Stimulated activated CD4-positive, alpha-beta T cell treated with anti-CD3 and anti-CD28 coated beads, Interleukin-15, amount 100 ng/mL, for 24 hours (primary cell): Measurements from ENCODE around the gene USHBP1.

Source experiments
- DNase-seq: peaks from one replicate; pipeline ENCODE4 v3.0.0-alpha.2; 2020

Gene USHBP1, protein sequence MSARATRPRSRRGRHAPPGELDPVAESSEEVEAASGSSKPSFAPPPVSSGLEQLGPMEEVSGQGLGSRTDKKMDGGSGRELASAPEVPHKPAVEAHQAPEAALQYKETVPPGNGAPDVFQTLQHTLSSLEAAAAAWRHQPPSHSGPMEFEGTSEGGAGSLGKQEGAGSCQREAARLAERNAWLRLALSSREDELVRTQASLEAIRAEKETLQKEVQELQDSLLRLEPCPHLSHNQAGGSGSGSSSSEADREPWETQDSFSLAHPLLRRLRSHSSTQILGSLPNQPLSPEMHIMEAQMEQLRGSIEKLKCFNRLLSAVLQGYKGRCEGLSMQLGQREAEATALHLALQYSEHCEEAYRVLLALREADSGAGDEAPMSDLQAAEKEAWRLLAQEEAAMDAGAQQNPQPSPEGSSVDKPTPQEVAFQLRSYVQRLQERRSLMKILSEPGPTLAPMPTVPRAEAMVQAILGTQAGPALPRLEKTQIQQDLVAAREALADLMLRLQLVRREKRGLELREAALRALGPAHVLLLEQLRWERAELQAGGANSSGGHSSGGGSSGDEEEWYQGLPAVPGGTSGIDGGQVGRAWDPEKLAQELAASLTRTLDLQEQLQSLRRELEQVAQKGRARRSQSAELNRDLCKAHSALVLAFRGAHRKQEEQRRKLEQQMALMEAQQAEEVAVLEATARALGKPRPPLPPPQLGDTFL

DNA sequence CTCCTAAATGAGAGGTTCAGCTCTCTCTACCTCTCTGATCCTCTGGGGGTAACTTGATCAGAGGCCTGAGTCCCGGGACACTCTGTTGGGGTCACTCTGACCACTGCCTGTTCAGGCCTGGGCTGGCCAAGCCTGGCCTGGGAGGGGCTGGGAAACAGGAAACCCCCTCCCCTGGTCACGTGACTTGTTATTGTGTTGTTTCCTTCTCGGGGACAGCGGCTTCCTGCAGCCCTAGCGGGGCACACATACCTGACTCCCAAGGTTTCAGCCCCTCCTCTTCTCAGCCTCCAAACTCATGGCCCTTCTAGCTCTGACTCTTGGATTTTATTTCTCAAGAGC lies at the start of gene USHBP1:
TSS of gene USHBP1 (minus strand) at position 105 of the 339 bp plus-strand sequence. CDS start 446 bp downstream, outside the sequence.
- DNase-seq = no peak

DNA sequence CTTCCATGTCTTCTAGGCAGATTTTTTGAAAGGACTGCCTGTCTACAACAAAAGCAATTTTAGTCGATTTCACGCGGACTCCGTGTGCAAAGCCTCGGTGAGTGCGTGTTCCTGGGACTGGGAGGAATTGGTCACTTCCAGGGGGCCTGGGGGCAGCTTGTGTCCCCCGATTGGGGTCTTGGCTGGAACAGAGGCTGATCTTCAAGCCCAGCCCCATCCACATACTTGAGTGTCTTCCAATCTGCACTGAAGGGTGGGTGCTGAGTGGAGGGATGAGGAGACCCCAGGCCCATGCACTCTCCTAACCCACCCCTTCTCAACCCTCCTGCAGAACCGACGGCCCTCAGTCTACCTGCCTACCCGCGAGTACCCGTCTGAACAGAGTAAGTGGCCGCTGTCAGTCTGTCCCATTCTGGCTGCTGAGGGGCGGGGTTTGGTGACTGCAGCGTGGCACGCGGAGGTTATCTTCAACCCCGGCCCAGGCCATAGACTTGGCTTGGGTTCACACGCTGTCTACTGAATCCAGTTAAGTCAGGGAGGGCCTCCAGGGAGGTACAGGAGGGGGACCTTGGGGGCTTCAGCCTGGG lies 49.6 kb upstream of the USHBP1 start:
- no peak for DNase-seq

DNA sequence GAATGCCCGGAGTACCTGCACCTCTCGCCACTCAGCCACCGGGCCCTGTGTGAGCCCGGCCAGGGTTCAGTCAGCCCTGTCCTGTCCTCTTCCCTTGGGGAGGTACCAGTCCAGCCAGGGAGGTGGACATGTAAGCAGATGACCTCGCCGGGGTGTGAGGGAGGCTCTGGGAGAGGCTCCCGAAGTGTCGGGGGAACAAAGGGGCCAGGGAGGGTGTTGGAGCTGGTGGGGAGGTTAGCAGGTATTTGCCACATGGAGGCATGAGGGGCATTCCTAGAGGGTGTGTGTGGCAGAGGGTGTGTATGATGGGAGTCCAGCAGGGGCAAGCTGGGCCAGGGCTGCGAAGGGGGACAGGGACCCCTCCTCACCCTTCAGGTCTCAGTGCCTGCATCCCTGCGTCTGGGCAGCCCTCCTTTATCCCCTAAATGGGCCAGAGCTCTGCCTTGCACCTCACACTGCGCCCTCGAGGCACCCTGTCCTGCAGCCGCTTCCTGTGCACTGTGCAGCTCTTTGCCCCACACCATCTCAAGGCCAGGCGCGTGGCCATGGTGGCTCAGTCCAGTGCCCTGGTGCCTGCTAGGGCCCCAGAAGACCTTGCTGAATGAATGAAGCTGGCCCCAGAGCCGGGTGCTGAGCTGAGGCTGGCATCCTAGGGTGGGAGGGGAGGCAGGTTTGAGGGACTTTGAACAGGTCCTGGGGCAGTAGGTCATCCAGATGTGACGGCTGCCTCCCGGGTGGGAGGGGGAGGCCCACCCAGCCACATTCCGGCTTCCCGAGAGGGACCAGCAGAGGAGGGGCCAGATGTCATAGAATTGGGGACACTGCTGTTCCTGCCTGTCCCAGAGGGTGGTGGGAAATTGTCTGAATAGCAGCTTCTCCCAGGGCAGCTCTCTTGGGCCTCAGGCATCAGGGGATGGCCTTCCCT lies 47.9 kb upstream of the USHBP1 start:
- DNase-seq = no peak

DNA sequence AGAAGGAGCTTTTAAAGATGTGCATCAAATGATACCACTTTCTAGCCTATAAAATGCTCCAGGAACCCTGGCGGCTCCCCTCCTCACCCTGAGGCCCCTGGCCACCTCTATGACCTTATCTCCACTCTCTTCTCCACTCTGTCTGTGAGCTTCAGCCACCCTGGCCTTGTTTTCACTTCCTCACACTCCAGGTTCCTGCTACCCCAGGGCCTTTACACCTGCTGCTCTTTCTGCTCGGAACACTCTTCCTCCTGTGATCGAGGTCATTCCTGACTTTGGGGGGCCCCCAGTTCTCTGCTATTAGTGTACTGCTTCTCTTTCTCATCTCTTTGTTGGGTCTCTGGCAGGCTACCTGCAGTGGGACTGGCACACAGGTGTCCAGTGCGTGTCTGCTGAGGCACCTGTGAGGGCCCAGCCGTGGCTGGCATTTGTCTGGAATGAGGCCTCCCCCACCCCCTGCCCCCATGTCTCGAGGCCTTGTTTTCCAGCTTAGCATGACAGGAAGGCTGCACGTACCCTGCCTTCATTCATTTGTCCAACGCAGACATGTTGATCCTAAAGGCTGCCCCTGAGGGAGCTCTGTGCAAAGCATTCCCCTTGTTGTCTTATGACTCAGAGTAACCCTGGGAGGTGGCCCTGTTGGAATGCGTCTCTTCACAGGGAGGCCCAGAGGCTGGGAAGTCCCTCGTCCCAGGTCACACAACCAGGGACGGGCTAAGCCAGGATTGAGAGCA lies 47.1 kb upstream of the USHBP1 start:
- no peak for DNase-seq

DNA sequence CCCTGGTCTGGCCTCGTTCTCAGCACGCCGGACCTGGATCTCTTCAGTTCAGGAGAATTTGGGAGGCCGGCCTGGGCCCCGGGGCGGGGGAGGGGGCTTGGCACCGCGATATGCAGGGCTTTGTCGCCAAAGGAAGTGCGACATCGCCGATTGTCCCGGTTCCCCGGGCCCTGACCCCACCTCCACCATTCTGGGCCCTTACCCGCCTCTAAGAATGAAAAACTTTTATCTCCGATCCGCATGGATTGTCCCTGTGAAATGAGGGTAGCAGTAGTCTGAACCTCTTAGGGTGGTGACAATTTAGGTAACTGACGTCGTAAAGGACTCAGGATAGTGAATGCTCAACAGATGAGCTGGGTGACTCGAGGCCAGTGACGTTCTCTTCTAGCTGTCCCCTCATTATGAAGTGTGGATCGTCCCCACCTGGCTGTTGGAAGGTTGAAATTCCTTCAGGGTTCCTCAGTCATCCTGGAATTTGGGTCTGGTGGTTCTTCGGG lies 45.5 kb upstream of the USHBP1 start:
- DNase-seq = no peak

DNA sequence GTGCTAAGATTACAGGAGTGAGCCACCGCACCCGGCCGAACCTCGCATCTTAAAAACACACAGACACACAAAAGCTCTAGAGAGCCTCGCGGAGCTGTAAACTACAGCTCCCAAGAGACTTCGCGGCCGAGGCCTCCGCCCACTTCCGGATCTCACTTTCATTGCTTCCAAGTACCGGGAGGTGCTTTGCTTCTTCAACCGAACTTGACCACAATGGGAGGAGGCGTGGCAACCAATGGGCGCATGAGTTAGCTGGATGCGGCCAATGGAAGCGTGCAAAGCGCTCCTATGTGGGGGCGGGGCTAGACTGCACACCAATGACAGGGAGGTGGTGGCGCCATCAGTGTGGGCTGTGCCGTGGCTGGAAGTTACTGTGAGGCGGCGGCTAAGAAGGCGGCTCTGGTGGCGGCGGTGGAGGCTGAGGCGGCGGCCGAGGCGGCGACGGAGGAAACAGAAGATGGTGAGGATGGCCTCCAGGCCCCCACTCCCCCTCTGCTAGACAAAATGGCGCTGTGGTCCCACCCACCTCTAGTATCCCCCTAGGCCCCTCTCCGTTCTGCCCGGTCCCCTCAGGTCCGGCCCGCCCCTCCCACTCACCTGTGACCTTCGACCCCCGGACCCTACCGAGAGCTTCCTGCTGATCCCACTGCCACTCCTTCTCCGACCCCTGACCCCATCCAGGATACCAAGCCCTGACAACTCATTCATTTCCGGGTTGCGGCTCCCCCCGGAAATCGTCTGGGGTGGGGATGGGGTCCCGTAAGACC lies 44.8 kb upstream of the USHBP1 start, which contains the start of gene DDA1:
TSS of gene DDA1 (plus strand) at position 366 of the 767 bp plus-strand sequence. CDS start at position 458, 92 bp downstream.
- peak; percentile 100 for DNase-seq

DNA sequence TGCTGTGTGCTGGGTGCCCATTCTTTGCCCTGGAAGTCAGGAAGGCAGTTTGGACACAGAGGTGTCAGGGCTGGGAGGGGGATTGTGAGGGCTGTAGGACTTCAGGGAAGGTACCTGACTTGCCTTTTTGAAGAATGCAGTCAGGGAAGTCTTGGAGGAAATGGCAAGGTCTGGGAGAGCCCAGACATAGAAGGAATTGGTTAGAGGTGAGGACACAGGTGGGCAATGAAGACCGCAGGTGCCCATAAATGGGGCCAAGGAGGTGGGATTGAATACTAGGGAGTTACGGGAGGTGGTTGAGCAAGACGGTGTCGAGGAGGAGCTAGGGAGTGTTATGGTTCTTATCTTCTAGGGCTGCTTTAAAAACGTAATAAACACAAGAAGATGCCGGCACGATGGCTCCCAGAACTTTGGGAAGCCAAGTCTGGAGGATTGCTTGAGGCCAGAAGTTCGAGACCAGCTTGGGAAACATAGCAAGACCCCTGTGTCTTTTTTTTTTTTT lies 43.4 kb upstream of the USHBP1 start:
- no peak for DNase-seq

DNA sequence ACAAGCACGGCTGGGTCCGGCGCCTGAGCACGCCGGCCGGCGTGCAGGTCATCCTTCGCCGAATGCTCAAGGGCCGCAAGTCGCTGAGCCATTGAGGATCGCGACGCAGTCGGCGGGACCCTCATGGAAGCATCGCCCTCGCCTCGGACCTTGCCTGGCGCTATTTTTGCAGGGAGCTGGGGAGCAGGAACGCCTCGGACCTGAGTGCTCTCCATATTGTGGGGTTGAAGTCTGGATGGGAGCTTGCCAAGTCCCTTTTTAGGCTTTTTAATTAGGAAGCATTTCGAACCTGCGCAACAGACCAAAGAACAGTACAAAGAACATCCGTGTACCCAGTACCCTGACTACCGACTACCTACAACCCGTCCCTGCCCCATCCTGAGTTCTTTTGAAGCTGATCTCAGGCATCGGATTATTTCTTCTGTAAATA lies 41.8 kb upstream of the USHBP1 start:
- no peak for DNase-seq

DNA sequence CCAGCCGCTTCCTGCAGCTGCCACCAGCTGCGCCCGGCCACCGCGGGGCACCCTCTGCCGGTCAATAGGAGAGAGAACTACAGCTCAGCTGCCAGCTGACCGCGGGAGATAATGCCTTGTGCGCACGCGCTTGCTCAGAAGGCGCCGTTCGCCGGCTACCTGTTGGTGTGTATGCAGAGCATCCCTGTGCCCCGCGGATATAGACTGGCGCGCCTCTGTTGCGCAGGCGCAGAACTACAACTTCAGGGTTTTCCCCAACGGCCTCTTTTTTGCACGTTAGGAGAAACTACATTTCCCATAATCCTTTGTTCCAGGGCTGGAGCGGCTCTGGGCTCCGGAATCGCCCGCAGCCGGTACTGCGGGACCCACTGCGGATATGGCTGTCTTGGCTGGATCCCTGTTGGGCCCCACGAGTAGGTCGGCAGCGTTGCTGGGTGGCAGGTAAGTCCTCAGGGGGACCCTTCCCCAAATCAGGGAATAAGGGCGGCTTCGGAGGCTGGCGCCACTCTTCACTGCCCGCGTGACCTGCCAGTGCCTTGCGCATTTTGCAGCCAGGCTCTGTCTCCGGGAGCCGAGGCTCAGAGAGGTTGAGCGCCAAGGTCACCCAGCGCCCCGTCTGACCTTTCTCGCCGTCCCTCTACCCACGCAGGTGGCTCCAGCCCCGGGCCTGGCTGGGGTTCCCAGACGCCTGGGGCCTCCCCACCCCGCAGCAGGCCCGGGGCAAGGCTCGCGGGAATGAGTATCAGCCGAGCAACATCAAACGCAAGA lies 41.2 kb upstream of the USHBP1 start, which contains the start of gene MRPL34:
TSS of gene MRPL34 (plus strand) at position 356 of the 768 bp plus-strand sequence. CDS start at position 377, 21 bp downstream.
- peak; percentile 97 for DNase-seq

DNA sequence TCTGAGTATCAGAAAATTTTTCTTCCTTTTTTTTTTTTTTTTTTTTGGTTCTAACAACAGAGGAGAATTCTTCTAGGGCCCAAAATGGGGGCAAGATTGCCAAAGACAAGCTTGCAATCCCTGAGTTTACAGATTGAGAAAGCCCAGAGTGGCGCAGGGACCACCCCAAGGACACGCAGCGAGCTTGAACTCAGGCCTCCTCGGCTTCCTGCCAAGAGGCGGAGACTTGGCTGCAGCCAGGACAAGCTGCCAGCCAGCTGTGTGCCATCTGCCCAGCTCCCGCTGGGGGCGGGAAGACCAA lies 40.6 kb upstream of the USHBP1 start:
- DNase-seq = no peak

DNA sequence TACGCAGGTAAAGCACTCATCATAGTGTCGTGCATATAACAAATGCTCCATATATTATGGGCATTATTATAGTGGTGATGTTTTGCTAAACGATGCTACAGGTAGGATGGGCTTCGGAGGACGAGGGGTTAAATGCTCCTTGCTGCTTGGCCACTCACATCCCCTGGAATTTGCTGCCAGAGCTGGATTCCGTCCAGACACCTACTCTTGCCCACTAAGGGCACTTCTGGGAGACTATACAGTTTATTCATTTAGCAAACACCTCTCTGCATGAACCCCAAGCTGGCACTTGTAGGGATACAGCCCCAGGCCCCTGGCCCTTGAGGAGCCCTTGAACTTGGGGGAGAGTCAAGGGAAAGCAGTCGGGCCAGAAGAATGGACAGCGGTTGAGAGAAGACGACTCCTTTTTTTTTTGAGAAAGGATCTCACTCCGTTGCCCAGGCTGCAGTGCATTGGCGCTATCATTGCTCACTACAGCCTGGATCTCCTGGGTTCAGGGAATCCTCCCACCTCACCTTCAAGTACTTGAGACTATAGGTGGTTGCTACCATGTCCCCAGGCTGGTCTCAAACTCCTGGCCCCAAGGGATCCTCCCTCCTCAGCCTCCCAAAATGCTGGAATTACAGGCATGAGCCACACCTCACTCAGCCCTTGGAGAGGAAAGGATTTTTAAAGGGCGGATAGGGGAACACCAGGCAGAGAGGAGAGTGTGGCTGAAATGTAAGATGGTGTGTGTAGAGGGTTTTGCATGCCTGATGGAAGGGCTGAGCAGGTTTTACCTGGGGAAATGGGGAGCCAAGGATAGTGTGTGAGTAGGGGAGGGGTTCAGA lies 40.1 kb upstream of the USHBP1 start:
- DNase-seq = no peak

DNA sequence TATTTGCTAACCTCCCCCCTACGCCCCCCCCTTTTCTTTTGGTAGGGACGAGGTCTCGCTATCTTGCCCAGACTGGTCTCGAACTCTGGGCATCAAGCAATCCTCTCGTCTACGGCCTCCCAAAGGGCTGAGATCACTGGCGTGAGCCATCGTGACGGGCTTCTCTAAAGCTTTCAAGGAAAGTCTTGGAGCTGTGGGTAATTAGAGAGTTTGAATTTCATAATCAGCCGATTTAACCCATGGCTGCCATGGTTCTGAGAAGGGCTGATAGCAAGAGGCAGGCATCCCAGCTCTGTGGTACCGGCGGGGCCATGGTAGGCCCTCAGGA lies 39.4 kb upstream of the USHBP1 start:
- DNase-seq = no peak

DNA sequence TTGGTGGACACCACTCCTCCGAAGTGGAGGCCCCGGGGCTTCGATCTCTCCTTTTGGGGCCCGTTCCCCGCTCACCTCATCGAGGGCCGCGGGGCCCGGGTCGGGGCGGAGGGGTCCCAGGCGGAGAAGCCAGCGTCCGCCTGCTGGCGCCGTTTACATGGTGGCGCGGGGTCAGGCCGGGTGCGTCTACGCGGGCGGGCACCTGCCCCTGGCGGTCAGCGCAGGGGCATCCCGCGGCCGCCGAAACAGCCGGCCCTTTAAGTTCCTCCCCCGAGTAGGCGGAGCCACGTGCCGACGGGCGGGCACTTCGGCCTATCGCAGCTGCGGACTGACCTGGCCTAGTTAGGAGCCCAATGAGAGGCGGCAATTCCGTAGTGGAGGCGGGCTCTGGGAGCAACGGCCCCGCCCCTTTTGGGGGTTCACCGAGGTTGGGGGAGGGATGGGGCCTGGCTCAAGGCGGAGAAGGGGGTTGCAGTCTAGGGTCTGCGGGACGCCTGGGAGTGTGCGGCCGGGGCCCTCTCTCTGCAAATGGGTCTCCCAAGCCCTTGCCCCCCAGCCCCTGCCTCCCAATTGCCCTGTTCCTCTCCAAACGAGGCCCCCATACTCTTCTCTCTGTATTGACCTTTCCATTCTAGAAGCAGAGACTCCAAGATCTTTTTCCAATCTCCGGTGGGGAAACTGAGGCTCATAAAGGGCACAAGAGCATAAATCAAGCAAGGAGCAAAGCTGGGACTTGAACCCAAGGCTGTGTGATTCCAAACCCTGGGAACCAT lies 38.8 kb upstream of the USHBP1 start, which contains the start of gene ABHD8:
TSS of gene ABHD8 (minus strand) at position 259 of the 773 bp plus-strand sequence. CDS start 1,809 bp downstream, outside the sequence.
- peak; percentile 96 for DNase-seq

DNA sequence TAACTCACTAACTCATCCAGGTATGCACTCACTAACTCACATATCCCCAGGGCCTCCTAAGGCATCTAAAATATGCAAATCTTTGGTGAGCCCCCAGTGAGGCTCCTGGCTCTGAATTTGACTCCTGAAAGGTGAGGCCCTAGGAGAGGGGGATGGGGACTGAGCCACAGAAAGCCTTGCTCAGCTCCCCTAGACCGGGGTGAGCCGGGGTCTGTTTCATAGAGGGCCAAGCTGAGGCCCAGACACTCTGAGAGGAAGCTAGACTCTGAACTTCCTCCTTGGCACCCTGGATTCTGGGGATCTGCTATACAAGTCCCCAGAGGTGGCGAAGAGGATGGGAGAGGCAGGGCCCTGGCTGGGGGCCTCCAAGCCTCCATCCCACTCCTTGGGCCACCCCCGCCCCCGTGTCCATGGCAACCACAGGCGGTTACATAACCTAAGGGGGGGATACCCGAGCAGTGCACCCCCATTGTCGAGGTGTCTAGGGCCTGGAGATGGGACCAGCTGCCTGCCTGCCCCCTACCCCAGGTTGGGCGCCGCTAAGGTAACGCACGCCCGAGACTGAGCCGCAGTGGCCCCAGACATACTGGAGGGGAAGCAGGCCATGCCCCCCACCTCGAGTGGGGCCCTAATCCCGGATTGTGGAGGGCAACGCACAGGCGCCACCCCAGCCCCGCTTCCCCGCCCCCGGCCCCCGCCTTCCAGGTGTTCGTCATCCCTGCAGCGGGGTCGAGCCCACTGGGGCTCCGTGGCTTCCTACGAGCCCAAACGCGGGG lies 38.0 kb upstream of the USHBP1 start:
- DNase-seq = no peak

DNA sequence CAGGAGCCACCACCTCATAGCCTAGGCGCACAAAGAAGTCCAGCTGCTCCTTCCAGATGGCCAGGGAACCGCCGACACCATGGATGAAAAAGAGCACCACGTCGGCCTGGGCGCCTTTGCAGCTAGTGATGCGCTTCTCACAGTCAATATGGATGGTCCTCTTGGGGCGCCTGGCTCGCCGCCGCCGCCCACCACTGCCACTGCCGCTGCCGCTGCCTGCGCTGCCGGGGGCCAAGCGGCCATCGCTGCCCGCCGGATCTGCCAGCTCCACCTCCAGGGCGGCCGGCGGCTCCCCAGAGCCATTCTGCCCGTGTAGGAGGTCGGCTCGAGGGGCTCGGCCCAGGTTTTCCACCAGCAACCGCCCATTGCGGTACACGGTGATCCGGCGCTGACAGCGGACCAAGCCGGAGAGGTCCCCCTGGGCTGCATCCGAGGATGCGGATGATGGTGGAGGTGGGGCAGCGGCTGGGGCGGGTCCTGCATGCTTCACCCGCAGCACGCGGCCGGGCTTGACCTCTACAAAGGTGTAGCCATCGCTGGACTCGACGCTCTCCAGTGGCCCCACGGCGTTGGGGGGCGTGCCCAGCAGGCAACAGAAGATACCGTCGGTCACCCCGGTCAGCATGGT lies 36.6 kb upstream of the USHBP1 start:
- no peak for DNase-seq

DNA sequence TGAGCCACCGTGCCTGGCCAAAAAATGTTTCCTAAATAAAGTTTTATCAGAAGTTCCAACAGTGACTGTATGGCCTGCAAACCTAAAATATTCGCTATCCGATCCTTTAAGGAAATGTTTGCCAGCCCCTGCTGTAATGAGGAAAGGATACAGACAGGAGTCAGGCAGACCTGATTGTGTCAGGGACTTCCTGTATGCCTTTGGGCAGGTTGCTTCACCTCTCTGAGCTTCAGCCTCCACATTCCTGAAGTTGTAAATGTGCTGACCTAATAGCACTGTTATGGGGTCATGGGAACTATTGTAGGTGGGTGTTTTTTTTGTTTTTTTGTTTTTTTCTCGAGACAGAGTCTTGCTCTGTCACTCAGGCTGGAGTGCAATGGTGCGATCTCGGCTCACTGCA lies 32.4 kb upstream of the USHBP1 start:
- no peak for DNase-seq

DNA sequence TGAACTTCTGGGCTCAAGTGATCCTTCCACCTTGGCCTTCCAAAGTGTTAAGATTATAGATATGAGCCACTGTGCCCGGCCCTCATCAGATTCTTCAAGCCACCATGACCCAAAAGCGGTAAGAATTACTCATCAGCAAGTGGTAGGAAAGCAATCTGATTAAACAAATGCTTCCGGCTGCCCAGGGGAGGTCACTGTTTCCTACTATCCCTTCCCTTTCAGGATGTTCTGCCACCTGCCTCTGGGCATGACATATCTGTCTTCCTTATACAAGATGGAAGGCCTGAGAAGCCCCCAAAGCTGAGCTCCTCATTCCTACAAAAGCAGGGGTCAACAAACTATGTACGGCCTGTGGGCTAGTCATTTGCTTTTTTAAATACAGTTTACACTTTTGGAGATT lies 31.7 kb upstream of the USHBP1 start:
- DNase-seq = no peak
